Measurements from ENCODE around the gene CALCB.

The CALCB gene

DNA sequence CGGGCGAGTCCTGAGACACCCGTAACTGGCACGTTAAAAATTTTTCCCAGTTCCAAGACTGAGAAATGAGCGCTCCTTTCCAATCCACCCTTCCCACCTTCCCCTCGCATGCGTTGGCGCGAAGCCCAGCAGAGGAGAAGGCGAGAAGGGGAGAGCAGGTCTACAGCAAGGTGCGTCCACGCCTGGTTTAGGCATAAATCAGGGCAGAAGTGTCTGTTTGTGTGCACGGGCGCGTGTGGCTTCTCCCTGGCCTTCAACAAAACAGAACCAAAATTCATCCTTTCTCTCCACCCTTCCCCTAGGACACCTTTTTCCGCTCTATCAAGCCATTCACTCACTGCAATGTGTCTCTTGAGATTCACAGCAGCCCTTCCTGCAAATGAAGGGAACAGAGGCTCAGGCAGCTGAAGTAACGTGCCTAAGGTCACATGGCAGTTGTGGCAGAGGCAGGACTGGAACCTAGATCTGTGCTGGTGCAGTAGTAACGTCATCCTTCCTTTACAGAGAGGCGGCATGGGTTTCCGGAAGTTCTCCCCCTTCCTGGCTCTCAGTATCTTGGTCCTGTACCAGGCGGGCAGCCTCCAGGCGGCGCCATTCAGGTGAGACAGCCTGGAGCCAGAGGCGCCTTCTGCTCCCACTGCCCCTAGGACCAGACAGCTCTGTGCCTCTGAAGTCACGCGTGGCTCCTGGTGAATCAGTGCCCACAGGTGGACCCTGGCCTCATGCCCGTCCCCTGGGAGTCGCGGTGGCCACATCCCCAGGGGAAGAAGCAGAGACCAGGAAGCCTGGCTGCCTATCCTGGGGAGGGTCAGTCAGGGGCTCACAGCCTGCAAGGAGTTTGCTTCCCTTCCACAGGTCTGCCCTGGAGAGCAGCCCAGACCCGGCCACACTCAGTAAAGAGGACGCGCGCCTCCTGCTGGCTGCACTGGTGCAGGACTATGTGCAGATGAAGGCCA lies 1.1 kb downstream of the CALCB start:
- peak; percentile 79 for DNase-seq

DNA sequence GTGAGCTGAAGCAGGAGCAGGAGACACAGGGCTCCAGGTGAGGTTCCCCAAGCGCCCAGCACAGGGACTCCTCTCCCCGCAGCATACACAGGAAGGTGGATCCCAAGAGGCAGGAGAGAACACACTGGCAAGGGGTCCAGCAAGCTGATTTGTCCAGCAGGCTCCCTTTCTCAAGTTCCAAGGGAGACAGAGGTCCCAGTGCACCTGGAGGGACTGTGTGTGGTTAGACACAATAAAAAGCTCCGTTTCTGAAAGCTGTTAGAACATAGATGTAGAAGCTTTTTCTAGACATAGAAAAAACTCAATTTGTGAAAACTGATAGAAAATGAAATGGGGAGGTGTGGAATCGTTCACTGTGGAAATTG lies 1.8 kb downstream of the CALCB start:
- no peak for DNase-seq

- DNase-seq, result no peak
Measured at GRCh38 chr11:15091175-15091574, 17.8 kb downstream of the CALCB start.

GRCh38 chr11:15091625-15092024 lies 18.2 kb downstream of the CALCB start:
- no peak for DNase-seq

DNA sequence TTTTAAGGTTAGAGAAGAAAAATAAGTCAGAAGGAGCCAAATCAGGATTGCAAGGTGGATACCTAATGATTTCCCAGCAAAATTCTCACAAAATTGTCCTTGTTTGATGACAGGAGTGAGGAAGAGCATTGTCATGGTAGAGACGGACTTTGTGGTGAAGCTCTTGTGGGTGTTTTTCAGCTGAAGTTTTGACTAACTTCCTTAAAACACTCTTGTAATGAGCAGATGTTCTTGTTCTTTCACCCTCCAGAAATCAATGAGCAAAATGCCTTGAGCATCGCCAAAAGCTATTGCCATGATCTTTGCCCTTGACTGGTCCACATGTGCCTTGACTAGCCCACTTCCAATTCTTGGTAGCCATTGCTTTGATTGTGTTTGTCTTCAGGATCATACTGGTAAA lies 20.0 kb downstream of the CALCB start:
- DNase-seq, result no peak

DNA sequence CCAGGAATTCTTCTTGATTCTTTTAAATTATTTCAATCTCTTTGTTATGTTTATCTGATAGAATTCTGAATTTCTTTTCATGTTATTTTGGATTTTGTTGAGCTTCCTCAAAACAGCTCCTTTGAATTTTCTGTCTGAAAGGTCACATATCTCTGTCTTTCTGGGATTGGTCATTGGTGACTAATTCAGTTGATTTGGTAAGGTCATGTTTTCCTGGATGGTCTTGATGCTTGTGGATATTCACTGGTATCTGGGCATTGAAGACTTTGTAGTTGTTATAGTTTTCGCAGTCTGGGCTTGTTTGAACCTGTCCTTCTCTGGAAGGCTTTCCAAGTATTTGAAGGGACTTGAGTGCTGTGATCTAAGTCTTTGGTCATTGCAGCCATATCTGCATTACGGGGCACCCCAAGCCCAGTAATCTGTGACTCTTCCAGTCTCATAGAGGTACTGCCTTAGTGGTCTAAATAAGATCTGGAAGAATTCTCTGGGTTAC lies 22.4 kb downstream of the CALCB start:
- no peak for DNase-seq

GRCh38 chr11:15097411-15097810 lies 24.0 kb downstream of the CALCB start:
- no peak for DNase-seq

- no peak for DNase-seq
Measured at GRCh38 chr11:15099267-15099666, 25.9 kb downstream of the CALCB start.

DNA sequence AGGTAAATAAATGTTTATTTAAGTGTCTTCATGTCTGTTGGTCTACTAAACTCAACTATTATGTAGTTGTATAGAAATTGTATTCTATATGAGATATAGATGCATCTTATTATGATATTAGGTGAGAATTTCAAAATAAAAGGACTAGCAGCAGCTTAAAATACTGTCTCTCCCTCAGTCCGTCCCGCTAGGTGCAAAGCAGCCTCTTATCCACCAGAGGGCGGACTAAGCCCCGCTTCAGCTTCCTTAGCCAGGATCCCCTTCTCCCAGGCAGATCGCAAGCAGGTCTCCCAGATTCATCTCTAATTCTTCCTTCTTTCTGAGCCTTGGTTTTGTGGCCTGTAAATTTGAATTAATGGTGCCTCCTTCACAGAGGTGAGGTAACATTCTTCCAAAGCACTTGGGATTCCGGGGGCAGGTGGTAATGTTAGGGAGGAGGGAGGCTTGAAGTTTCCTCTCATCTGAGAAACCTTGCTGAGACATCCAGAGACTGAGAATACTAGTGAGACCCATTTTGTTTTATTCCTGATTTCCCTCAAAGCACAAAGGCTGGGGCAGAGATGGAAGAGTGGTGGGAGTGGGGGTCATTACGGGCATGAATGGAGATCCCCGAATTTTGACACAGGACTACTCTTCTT lies 27.8 kb downstream of the CALCB start:
- peak; percentile 37 for DNase-seq

GRCh38 chr11:15104166-15104565 lies 30.8 kb downstream of the CALCB start:
- DNase-seq, result no peak

GRCh38 chr11:15106201-15106965 lies 33.0 kb downstream of the CALCB start:
- no peak for DNase-seq

GRCh38 chr11:15107730-15108515 lies 34.5 kb downstream of the CALCB start:
- no peak for DNase-seq

DNA sequence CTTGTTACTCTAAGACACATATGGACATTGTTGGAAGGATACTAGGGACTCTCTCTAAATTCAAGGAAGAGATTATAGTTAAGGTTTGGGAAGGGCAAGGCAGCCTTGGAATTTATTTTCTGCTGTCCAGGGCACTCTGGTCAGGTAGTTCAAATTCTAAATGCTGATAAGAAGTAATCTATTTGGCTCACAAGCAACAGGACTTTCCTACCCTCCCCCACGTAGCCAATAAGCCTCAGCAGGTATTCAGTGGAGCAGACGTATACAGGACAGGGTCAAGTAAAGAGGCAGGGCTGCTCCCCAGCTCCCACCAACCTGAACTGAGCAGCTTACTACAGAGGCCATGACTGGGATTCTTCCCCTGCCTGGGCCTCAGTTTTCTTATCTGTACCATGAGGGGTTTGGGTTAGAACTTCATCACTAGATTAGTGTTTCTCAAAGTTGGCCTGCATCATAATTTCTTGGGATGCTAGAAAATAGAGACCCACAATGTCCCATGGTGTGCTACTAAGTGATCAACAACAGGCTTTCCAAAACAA lies 35.3 kb downstream of the CALCB start:
- DNase-seq, result no peak

- DNase-seq, result no peak
Measured at GRCh38 chr11:15109602-15110001, 36.2 kb downstream of the CALCB start.

DNA sequence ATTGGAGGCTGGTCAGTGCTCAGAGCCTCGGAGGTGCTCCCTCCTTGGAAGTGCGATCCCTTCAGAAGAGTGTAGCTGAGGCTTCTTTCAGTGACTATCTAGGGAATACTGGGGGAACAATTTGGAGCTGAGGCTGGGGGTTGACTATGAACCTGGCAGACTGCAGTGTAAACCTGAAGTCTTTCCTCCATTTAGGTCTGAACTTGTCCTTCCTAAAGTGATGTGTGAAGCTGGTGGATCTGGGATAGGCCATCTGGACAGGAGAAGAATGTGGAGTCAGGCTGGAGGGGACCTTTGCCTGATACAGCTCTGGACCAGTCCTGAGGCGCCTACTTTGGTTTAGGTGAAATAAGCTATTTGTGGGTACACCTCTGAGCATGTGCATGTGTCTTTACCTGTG lies 37.8 kb downstream of the CALCB start:
- DNase-seq, result no peak

DNA sequence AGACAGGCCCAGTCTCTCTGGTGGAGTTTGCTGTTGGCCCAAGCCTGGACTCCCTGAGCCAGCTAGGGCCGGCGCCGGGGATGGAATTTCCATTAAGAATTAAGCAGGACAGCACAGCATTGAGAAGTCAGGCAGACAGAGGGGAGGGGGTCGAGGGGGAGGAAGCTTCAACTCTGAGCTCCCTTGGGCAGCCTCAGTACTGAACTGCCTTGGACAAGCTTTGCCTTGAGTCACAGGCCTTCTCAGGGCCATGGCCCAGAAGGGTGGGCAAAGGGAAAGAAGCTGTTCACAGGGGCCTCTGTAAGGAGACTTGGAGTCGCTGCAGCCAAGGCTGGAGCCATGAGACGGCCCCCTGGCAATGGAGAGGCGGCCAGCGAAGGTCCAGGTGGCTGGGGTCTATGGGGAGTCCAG lies 38.7 kb downstream of the CALCB start:
- no peak for DNase-seq

GRCh38 chr11:15113381-15113780 lies 40.0 kb downstream of the CALCB start:
- peak; percentile 5 for DNase-seq

DNA sequence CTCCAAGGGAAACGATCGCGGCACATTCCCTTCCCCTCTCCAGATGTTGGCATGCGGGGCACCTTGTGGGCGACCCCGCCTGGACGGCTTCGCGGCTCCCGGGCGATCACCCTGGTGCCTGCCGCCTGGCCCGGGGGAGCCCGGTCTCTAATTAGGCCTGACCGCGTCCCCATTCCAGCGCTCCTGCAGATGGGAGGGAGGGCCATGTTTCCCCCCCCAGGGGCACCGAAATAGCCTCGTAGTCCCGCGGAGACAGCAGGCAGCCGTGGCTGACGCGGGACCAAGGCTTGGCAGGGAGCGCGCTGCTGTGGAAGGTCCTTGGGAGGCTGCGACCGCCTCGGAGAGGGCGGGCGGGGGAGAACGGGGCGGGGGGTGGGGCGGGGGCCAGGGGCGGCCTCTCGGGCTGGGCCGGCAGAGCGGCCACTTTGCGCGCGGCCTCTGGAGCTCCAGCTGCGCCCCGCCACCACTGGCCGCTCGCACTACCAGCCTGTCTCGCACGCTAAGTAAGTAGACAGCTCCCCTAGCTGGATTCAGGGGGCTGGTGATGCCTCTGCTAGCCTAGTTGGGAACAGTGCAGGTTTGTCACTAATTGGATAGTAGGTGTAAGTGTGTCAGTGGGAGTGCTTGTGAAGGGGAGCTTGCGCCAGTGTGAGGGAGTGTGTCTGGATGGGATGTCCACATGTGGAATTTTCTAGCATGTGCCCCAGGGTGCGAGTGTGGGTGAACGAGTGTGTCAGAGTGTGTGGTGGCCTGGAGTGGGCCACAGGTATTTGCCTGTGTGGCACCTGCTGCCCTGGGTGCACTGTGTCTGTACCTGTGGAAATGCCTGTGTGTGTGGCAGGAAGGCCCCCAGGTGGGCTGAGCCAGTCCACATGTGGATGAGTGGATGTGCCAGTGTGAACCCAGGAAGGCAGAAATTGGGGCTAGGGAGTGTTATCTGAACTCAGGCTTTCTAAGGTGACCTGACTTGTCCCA lies 41.4 kb downstream of the CALCB start, which contains the start of gene INSC:
TSS of gene INSC (plus strand) at position 423 of the 975 bp plus-strand sequence. CDS start 34,252 bp downstream, outside the sequence.
- no peak for DNase-seq

DNA sequence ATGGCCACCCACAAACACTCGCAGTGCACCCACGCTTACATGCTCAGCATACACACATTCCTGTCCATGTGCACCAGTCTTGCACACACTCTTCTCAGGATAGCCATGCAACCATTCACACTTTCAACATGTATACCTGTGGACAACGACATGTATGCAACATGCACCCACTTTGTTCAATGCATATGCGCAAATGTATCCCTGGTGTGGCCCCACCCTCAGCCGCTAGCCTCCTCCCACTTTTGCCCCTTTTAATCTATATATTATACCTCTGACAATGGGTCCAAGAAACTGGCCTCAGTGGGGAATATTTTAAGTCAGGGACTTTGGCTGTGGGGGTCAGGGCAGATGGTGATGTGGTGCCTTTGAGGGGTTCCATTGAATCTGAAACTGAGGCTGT lies 42.3 kb downstream of the CALCB start:
- no peak for DNase-seq

DNA sequence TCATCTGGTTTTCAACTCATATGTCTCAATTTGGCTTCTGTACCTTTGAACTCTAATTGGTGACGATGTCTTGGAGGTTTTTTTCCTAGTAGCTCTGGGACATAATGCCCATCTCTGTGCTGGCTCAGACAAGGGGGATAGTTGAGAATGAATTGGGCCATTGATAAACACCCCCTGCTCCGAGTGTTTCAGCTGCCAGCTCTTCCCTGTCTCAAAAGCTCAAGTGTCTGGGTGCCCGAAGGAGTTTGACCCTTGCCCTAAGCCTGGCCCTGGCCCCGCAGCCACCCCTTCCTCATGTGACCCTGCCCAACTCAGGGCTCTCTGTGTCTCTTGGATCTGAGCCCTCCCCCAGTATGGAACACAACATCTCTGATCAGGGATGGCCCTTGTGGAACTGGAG lies 44.4 kb downstream of the CALCB start:
- DNase-seq, result no peak

DNA sequence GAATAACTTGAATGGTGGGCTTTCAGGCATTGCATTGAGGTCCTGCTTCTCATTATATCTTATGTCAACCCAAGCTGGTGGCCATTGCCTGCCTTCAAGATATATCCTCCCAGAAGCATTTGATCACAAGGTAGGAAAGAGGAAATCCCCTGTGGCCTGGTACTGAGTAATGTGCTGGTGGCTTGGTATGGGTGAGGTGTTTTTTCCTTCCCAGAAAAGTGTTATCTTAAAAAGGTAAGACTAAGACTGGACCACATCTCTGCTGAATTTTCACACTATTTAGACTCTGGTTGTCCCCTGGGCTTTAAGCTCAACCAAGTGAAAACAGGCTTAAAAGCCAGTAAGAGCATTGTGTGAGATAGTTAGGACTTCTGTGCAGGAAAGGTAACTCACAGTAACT lies 45.0 kb downstream of the CALCB start:
- no peak for DNase-seq
